Esophagus squamous epithelium (tissue), 4 donors: ENCODE data around the gene LGALS4.

Experiments used
- POLR2A ChIP-seq, 4 donors: fragments of 450-650 bp; IDR thresholded peaks; one replicate each; pipeline ENCODE4 v1.6.1; 2017; ENCODE audit warnings: antibody characterized with exemption in 4 of 4, mild to moderate bottlenecking in 4 of 4, moderate library complexity in 3 of 4
- TF ChIP-seq, protein P1 (sequence below), 6 experiments: fragments of 450-650 bp in 4 of 6; fragments of 200-600 bp in 2 of 6; sonication (generic) in 2 of 6; IDR thresholded peaks; one replicate each; pipeline ENCODE4 v1.5.1; 2016 to 2019; ENCODE audit warnings: antibody characterized with exemption in 6 of 6, mild to moderate bottlenecking in 4 of 6, moderate library complexity in 4 of 6

DNA sequence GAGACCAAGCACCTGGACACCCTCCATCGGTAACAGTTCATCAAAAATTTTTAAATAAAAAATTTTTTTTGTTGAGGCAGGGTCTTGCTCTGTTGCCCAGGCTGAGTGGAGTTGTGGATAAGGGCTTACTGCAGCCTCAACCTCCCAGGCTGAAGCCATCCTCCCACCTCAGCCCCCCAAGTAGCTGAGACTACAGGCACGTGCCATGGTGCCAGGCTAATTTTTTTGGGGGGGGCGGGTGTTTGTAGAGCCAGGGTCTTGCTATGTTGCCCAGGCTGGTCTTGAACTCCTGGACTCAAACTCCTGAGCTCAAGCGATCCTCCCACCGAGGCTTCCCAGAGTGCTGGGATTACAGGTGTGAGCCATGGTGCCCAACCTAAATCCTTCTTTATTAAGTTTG, 19.1 kb downstream of the LGALS4 start:
- TF ChIP-seq, protein P1, sequence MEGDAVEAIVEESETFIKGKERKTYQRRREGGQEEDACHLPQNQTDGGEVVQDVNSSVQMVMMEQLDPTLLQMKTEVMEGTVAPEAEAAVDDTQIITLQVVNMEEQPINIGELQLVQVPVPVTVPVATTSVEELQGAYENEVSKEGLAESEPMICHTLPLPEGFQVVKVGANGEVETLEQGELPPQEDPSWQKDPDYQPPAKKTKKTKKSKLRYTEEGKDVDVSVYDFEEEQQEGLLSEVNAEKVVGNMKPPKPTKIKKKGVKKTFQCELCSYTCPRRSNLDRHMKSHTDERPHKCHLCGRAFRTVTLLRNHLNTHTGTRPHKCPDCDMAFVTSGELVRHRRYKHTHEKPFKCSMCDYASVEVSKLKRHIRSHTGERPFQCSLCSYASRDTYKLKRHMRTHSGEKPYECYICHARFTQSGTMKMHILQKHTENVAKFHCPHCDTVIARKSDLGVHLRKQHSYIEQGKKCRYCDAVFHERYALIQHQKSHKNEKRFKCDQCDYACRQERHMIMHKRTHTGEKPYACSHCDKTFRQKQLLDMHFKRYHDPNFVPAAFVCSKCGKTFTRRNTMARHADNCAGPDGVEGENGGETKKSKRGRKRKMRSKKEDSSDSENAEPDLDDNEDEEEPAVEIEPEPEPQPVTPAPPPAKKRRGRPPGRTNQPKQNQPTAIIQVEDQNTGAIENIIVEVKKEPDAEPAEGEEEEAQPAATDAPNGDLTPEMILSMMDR (IDR thresholded peaks at IDR 0.05) = no peak
- no peak for TF ChIP-seq POLR2A (IDR thresholded peaks at IDR 0.05)
